ENCODE results near the gene ERP44.

The ERP44 gene

GRCh38 chr9:100105861-100106260, 7.1 kb upstream of the ERP44 start:
- TF ChIP-seq REST (IDR thresholded peaks at IDR 0.05; ENCODE audit: insufficient read depth in 1 of 2, low read depth in 2 of 2, low read length in 2 of 2) (no peak), TAF1 (IDR thresholded peaks at IDR 0.05; ENCODE audit: borderline replicate concordance, insufficient read depth, low read length) (no peak), SIN3A (IDR thresholded peaks at IDR 0.05; ENCODE audit: borderline replicate concordance, insufficient read depth, low read length) (no peak), POLR2AphosphoS5 (IDR thresholded peaks at IDR 0.05; ENCODE audit: low read depth, low read length) (no peak), FOXP2 (optimal IDR thresholded peaks at IDR 0.05; ENCODE audit: borderline replicate concordance, extremely low read depth, extremely low read length, insufficient read depth) (no peak)

GRCh38 chr9:100104314-100104713, 5.5 kb upstream of the ERP44 start:
- TF ChIP-seq TAF1 (IDR thresholded peaks at IDR 0.05; ENCODE audit: borderline replicate concordance, insufficient read depth, low read length) (no peak), FOXP2 (optimal IDR thresholded peaks at IDR 0.05; ENCODE audit: borderline replicate concordance, extremely low read depth, extremely low read length, insufficient read depth) (no peak), SIN3A (IDR thresholded peaks at IDR 0.05; ENCODE audit: borderline replicate concordance, insufficient read depth, low read length) (no peak), REST (IDR thresholded peaks at IDR 0.05; ENCODE audit: insufficient read depth in 1 of 2, low read depth in 2 of 2, low read length in 2 of 2) (no peak), POLR2AphosphoS5 (IDR thresholded peaks at IDR 0.05; ENCODE audit: low read depth, low read length) (no peak)

GRCh38 chr9:100101608-100102007, 2.8 kb upstream of the ERP44 start:
- TF ChIP-seq TAF1 (IDR thresholded peaks at IDR 0.05; ENCODE audit: borderline replicate concordance, insufficient read depth, low read length), result no peak
- TF ChIP-seq REST (IDR thresholded peaks at IDR 0.05; ENCODE audit: insufficient read depth in 1 of 2, low read depth in 2 of 2, low read length in 2 of 2), result no peak
- no peak for TF ChIP-seq SIN3A (IDR thresholded peaks at IDR 0.05; ENCODE audit: borderline replicate concordance, insufficient read depth, low read length)
- TF ChIP-seq FOXP2 (optimal IDR thresholded peaks at IDR 0.05; ENCODE audit: borderline replicate concordance, extremely low read depth, extremely low read length, insufficient read depth), result no peak
- no peak for TF ChIP-seq POLR2AphosphoS5 (IDR thresholded peaks at IDR 0.05; ENCODE audit: low read depth, low read length)

GRCh38 chr9:100100146-100100667, 1.4 kb upstream of the ERP44 start:
- TF ChIP-seq SIN3A (IDR thresholded peaks at IDR 0.05; ENCODE audit: borderline replicate concordance, insufficient read depth, low read length), result no peak

GRCh38 chr9:100099722-100100042, 882 bp upstream of the ERP44 start:
- TF ChIP-seq FOXP2 (optimal IDR thresholded peaks at IDR 0.05; ENCODE audit: borderline replicate concordance, extremely low read depth, extremely low read length, insufficient read depth) (no peak), POLR2AphosphoS5 (IDR thresholded peaks at IDR 0.05; ENCODE audit: low read depth, low read length) (no peak), TAF1 (IDR thresholded peaks at IDR 0.05; ENCODE audit: borderline replicate concordance, insufficient read depth, low read length) (no peak), REST (IDR thresholded peaks at IDR 0.05; ENCODE audit: insufficient read depth in 1 of 2, low read depth in 2 of 2, low read length in 2 of 2) (no peak), SIN3A (IDR thresholded peaks at IDR 0.05; ENCODE audit: borderline replicate concordance, insufficient read depth, low read length) (no peak)
